IMR-90 (cell line): ENCODE data around the gene COL9A3. TPM values are rescaled to one million over a fixed set of nuclear protein-coding genes. Genes with fewer than 3 reads are reported as not detected.

Source experiments
- ATAC-seq: fragments of 200-7000 bp; cut with Tn5 transposase; 2 replicates; pipeline ENCODE4 v1.9.1; 2020; ENCODE audit warnings: low read depth, mild to moderate bottlenecking, moderate library complexity
- BruUV-seq: library from RNA; stranded (reverse); fragments of 400-500 nt; replicated peaks from 2 replicates; lab custom pipeline; 2021; lab: Mats Ljungman, UMichigan
- CTCF ChIA-PET: fragments of 300-600 bp; formaldehyde crosslinking; extraction: SDS; loops from one replicate; lab custom pipeline; 2021; ENCODE audit warnings: antibody characterized with exemption; lab: Yijun Ruan, JAX
- POLR2A ChIA-PET: fragments of 300-600 bp; sonication (Branson Sonifier 250); formaldehyde crosslinking; loops from one replicate; lab custom pipeline; 2022; ENCODE audit warnings: antibody characterized with exemption; ENCODE audit not compliant: unreplicated experiment; lab: Charles Lee
- DNase-seq: peaks from one replicate; pipeline ENCODE4 v3.0.0; 2013
- H2AFZ ChIP-seq: replicated peaks from 2 replicates; pipeline ENCODE3; 2013; ENCODE audit warnings: low read length, mild to moderate bottlenecking; ENCODE audit not compliant: poor library complexity
- H2AK5ac ChIP-seq: 2 replicates; pipeline ENCODE4 v1.6.1; 2013; ENCODE audit warnings: low read depth, low read length, inconsistent platforms
- H2AK9ac ChIP-seq: replicated peaks from 2 replicates; pipeline ENCODE3; 2013; ENCODE audit warnings: mild to moderate bottlenecking, low read depth, low read length, moderate library complexity; ENCODE audit not compliant: poor library complexity
- H2BK120ac ChIP-seq: 2 replicates; pipeline ENCODE4 v1.6.1; 2013; ENCODE audit warnings: low read depth, low read length, inconsistent platforms
- H2BK15ac ChIP-seq: 3 replicates; pipeline ENCODE4 v1.6.1; 2013; ENCODE audit warnings: low read depth, low read length, inconsistent platforms
- H2BK20ac ChIP-seq: 2 replicates; pipeline ENCODE4 v1.6.1; 2013; ENCODE audit warnings: low read depth, mild to moderate bottlenecking, inconsistent platforms, low read length, moderate library complexity
- H2BK5ac ChIP-seq: 2 replicates; pipeline ENCODE4 v1.6.1; 2013; ENCODE audit warnings: mild to moderate bottlenecking, low read depth, low read length, inconsistent platforms; ENCODE audit not compliant: poor library complexity, severe bottlenecking
- H3K14ac ChIP-seq: replicated peaks from 2 replicates; pipeline ENCODE4 v1.6.1; 2013; ENCODE audit warnings: low read depth, low read length, inconsistent platforms
- H3K18ac ChIP-seq: 2 replicates; pipeline ENCODE4 v1.6.1; 2013; ENCODE audit warnings: low read depth, low read length, control low read depth
- H3K23ac ChIP-seq: 2 replicates; pipeline ENCODE4 v1.6.1; 2013; ENCODE audit warnings: low read depth, low read length, inconsistent platforms
- H3K27ac ChIP-seq: 2 replicates; pipeline ENCODE4 v1.5.1; 2013; ENCODE audit warnings: mild to moderate bottlenecking, control low read depth, low read length; ENCODE audit not compliant: insufficient read depth
- H3K27me3 ChIP-seq: 2 replicates; pipeline ENCODE4 v1.6.1; 2013; ENCODE audit warnings: low read length; ENCODE audit not compliant: control insufficient read depth, insufficient read depth
- H3K36me3 ChIP-seq: 2 replicates; pipeline ENCODE4 v1.6.1; 2013; ENCODE audit warnings: low read length, mixed read lengths; ENCODE audit not compliant: control insufficient read depth, insufficient read depth
- H3K4ac ChIP-seq: 2 replicates; pipeline ENCODE4 v1.6.1; 2013; ENCODE audit warnings: low read depth, low read length, inconsistent platforms
- H3K4me1 ChIP-seq: 2 replicates; pipeline ENCODE4 v1.6.1; 2013; ENCODE audit warnings: low read length, mixed read lengths; ENCODE audit not compliant: control insufficient read depth, insufficient read depth
- H3K4me2 ChIP-seq: 2 replicates; pipeline ENCODE4 v1.6.1; 2013; ENCODE audit warnings: low read depth, mild to moderate bottlenecking, control low read depth, low read length, moderate library complexity
- H3K4me3 ChIP-seq: 2 replicates; pipeline ENCODE4 v1.5.1; 2013; ENCODE audit warnings: low read depth, mild to moderate bottlenecking, control low read depth, low read length, moderate library complexity; ENCODE audit not compliant: insufficient read depth
- H3K56ac ChIP-seq: 2 replicates; pipeline ENCODE4 v1.6.1; 2013; ENCODE audit warnings: low read length, inconsistent platforms; ENCODE audit not compliant: insufficient read depth; ENCODE audit errors: extremely low read depth
- H3K79me1 ChIP-seq, 2 experiments: 2 replicates each; pipeline ENCODE4 v1.6.1; 2013; ENCODE audit warnings: low read length in 2 of 2, inconsistent platforms in 1 of 2, low read depth in 1 of 2
- H3K9ac ChIP-seq: 2 replicates; pipeline ENCODE4 v1.6.1; 2013; ENCODE audit warnings: low read depth, low read length, control low read depth
- H3K9me1 ChIP-seq: 2 replicates; pipeline ENCODE4 v1.6.1; 2013; ENCODE audit warnings: low read length, inconsistent platforms; ENCODE audit not compliant: insufficient read depth
- H3K9me3 ChIP-seq: 2 replicates; pipeline ENCODE4 v1.6.1; 2013; ENCODE audit warnings: low read length; ENCODE audit not compliant: control insufficient read depth, insufficient read depth
- H4K20me1 ChIP-seq: 2 replicates; pipeline ENCODE4 v1.6.1; 2013; ENCODE audit warnings: low read length, inconsistent platforms; ENCODE audit not compliant: insufficient read depth
- H4K5ac ChIP-seq: 2 replicates; pipeline ENCODE4 v1.6.1; 2013; ENCODE audit warnings: mild to moderate bottlenecking, low read depth, low read length, control low read depth
- H4K8ac ChIP-seq, 2 experiments: 2 replicates each; pipeline ENCODE4 v1.6.1; 2013; ENCODE audit warnings: low read depth in 2 of 2, low read length in 2 of 2, control low read depth in 1 of 2, inconsistent platforms in 1 of 2
- H4K91ac ChIP-seq: 2 replicates; pipeline ENCODE4 v1.6.1; 2013; ENCODE audit warnings: low read depth, low read length, inconsistent platforms; ENCODE audit not compliant: insufficient read depth
- SMC3 ChIP-seq: fragments of 150-350 bp; IDR thresholded peaks from 2 replicates; pipeline ENCODE4 v1.6.1; 2016; ENCODE audit warnings: low read depth, mild to moderate bottlenecking, antibody characterized with exemption, low read length, moderate library complexity
- WGBS, 2 experiments: methylation state at CpG; one replicate each; pipeline versions ENCODE4 v1.1.5 to v1.1.7; 2013; ENCODE audit warnings: missing lambda C conversion rate in 2 of 2; ENCODE audit not compliant: insufficient read length in 1 of 2; ENCODE audit errors: extremely low coverage in 2 of 2; 5-methylcytosine and 5-hydroxymethylcytosine counted together
- dilution Hi-C: fragments of 300-500 bp; cut with HindIII; formaldehyde crosslinking; loops from one replicate; pipeline ENCODE4 v1.14.3; 2018; ENCODE audit warnings: low sequenced_read_pairs; ENCODE audit not compliant: unreplicated experiment
- in situ Hi-C: fragments of 300-500 bp; cut with MboI; formaldehyde crosslinking; loops from 3 replicates; pipeline ENCODE4 v1.14.3; 2019; ENCODE audit warnings: low sequenced_read_pairs, inconsistent platforms, mixed read lengths
- intact Hi-C: fragments of 100-400 bp; cut with micrococcal nuclease; formaldehyde crosslinking; loops from 2 replicates; pipeline ENCODE4 v1.10.0; 2022
- polyA plus RNA-seq, 3 experiments: library from polyadenylated mRNA; depleted of rRNA; stranded (reverse); fragments of >200 nt; gene quantifications; 2 replicates each; pipeline ENCODE4 v1.2.3, GENCODE V29; 2012; ENCODE audit warnings: low replicate concordance in 1 of 3
- total RNA-seq: library from RNA; depleted of rRNA; stranded (reverse); fragments of >200 nt; gene quantifications from 2 replicates; pipeline ENCODE4 v1.2.3, GENCODE V29; 2012

Gene COL9A3
- total and polyA plus RNA-seq, 2 of the 4 experiments (the other 2 are of a cell fraction): 0.36 to 1.4 TPM

GRCh38 chr20:62814060-62814708, 2.7 kb upstream of the COL9A3 start:
- WGBS, 2 experiments: 90% methylated on average over 4 of the region's 13 CpGs; no CpG with 5 or more reads in 1 of the 2 experiments

More at GRCh38 chr20:62814060-62814708, 2.7 kb upstream of the COL9A3 start:
- no peak overlapping the region for H2AK5ac ChIP-seq
- H4K91ac ChIP-seq: no peak overlapping the region
- H3K4ac ChIP-seq: no peak overlapping the region
- no peak overlapping the region for H2BK20ac ChIP-seq
- peaks cover 34% of the 10 kb centered on the region; the same call in 1 of the 2 replicates for H3K36me3 ChIP-seq
- no peak overlapping the region for H3K4me2 ChIP-seq
- dilution Hi-C loops (no loop called here), in situ Hi-C loops (no loop called here), intact Hi-C loops (no loop called here)
- no peak overlapping the region for H3K27ac ChIP-seq
- no peak overlapping the region for H3K4me3 ChIP-seq
- POLR2A ChIA-PET: no interaction called here
- no peak overlapping the region for H2AFZ ChIP-seq
- DNase-seq (no peak), ATAC-seq (no peak)
- CTCF ChIA-PET: no interaction called here
- no peak overlapping the region for H3K14ac ChIP-seq
- no peak for TF ChIP-seq SMC3
- H4K20me1 ChIP-seq: peaks cover 23% of the 10 kb centered on the region
- H2BK120ac ChIP-seq: no peak overlapping the region
- no peak overlapping the region for H3K23ac ChIP-seq
- no peak overlapping the region for H3K56ac ChIP-seq
- no peak overlapping the region for H2AK9ac ChIP-seq
- H4K5ac ChIP-seq: no peak overlapping the region
- H3K9ac ChIP-seq: no peak overlapping the region
- H3K27me3 ChIP-seq: peaks cover 23% of the 10 kb centered on the region
- BruUV-seq: no TSS peak
- no peaks in the 10 kb centered on the region for H3K9me1 ChIP-seq
- no peak overlapping the region for H3K18ac ChIP-seq
- no peak overlapping the region for H2BK15ac ChIP-seq
- H3K4me1 ChIP-seq: peaks cover 15% of the 10 kb centered on the region; the same call in 1 of the 2 replicates
- no peak overlapping the region for H2BK5ac ChIP-seq
- H4K8ac ChIP-seq: no peak overlapping the region
- H3K79me1 ChIP-seq: peaks cover 9 to 10% of the 10 kb centered on the region in 2 experiments; a peak in 3 of 4 replicates
- H3K9me3 ChIP-seq: no peaks in the 10 kb centered on the region
